SIG-M5 treated with dmso at 0.1 percent for 504 hours (cell line): ENCODE measurements around the gene NCOA3.
"Not testable (repeated sequence)": the region's sequence is repeated elsewhere in the genome, so short reads cannot be mapped to it uniquely, and the experiment has no call there.

Experiments used
- DNase-seq: peaks from one replicate; lab custom pipeline; 2025; ENCODE audit not compliant: unreplicated experiment; lab: John Stamatoyannopoulos, UW

Gene NCOA3

GRCh38 chr20:47534405-47534804 is 32.7 kb downstream of the NCOA3 start:
- DNase-seq, result no peak

- DNase-seq, result peak; percentile 94
Measured at GRCh38 chr20:47535088-47535487, 33.4 kb downstream of the NCOA3 start.

- DNase-seq, result no peak
Measured at GRCh38 chr20:47535994-47536393, 34.3 kb downstream of the NCOA3 start.

GRCh38 chr20:47540443-47541354 is 39.0 kb downstream of the NCOA3 start:
- peak; percentile 88 for DNase-seq

GRCh38 chr20:47541355-47541922 is 39.8 kb downstream of the NCOA3 start:
- no peak for DNase-seq

- no peak for DNase-seq
Measured at GRCh38 chr20:47543006-47543431, 41.3 kb downstream of the NCOA3 start.

- DNase-seq, result no peak
Measured at GRCh38 chr20:47544240-47544639, 42.6 kb downstream of the NCOA3 start.

GRCh38 chr20:47544852-47545251 is 43.2 kb downstream of the NCOA3 start:
- no peak for DNase-seq

- DNase-seq, result no peak
Measured at GRCh38 chr20:47545499-47545898, 43.8 kb downstream of the NCOA3 start.

GRCh38 chr20:47546184-47547033 is 44.7 kb downstream of the NCOA3 start:
- peak; percentile 100 for DNase-seq

- no peak for DNase-seq
Measured at GRCh38 chr20:47547034-47547387, 45.3 kb downstream of the NCOA3 start.

- DNase-seq, result no peak
Measured at GRCh38 chr20:47549671-47550070, 48.0 kb downstream of the NCOA3 start.

- DNase-seq, result no peak
Measured at GRCh38 chr20:47551222-47551621, 49.5 kb downstream of the NCOA3 start.

GRCh38 chr20:47551841-47552240 is 50.2 kb downstream of the NCOA3 start:
- DNase-seq, result peak; percentile 43

GRCh38 chr20:47552996-47553395 is 51.3 kb downstream of the NCOA3 start:
- DNase-seq, result no peak

GRCh38 chr20:47553594-47554235 is 52.0 kb downstream of the NCOA3 start:
- DNase-seq, result not testable (repeated sequence)

GRCh38 chr20:47554283-47554682 is 52.6 kb downstream of the NCOA3 start:
- DNase-seq, result not testable (repeated sequence)

GRCh38 chr20:47557218-47557617 is 55.5 kb downstream of the NCOA3 start:
- no peak for DNase-seq

GRCh38 chr20:47557791-47558190 is 56.1 kb downstream of the NCOA3 start:
- no peak for DNase-seq

- no peak for DNase-seq
Measured at GRCh38 chr20:47558295-47559066, 56.8 kb downstream of the NCOA3 start.
